ENCODE measurements around the gene SRPK1.

DNA sequence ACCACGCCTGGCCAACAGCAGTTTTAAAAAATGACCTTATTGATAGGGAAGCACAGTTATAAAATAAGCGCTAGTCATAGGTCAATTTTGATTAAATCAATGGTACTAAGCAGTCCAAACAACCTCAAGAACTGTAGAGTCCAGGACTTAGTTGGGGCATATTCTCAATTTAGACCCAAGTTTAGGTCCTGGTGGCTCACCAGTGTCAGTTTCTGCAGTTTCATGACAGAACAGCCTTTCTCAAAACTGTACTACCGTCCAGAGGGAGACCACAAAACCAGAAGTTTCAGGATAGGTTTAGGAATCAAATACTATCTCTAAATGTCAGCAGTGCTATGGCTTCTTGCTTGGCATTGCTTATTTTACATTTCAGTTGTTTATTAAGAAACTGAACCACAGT is 76.6 kb downstream of the SRPK1 start:
- TF ChIP-seq CBFB (IDR thresholded peaks at IDR 0.05; ENCODE audit: low read depth) (no peak), EP300 (IDR thresholded peaks at IDR 0.05; ENCODE audit: borderline replicate concordance in 1 of 2, control insufficient read depth in 1 of 2, low read depth in 2 of 2, low read length in 2 of 2) (no peak), EGR1 (IDR thresholded peaks at IDR 0.05; ENCODE audit: borderline replicate concordance in 1 of 2, low read depth in 2 of 2, low read length in 2 of 2) (no peak), POLR2A (IDR thresholded peaks at IDR 0.05; ENCODE audit: low read depth, low read length) (no peak), NBN (IDR thresholded peaks at IDR 0.05) (no peak)
- TF ChIP-seq, protein P1, sequence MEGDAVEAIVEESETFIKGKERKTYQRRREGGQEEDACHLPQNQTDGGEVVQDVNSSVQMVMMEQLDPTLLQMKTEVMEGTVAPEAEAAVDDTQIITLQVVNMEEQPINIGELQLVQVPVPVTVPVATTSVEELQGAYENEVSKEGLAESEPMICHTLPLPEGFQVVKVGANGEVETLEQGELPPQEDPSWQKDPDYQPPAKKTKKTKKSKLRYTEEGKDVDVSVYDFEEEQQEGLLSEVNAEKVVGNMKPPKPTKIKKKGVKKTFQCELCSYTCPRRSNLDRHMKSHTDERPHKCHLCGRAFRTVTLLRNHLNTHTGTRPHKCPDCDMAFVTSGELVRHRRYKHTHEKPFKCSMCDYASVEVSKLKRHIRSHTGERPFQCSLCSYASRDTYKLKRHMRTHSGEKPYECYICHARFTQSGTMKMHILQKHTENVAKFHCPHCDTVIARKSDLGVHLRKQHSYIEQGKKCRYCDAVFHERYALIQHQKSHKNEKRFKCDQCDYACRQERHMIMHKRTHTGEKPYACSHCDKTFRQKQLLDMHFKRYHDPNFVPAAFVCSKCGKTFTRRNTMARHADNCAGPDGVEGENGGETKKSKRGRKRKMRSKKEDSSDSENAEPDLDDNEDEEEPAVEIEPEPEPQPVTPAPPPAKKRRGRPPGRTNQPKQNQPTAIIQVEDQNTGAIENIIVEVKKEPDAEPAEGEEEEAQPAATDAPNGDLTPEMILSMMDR (IDR thresholded peaks at IDR 0.05 in 2 of 3, conservative IDR thresholded peaks at IDR 0.05 in 1 of 3; ENCODE audit: control insufficient read depth in 2 of 3, extremely low read depth in 1 of 3, insufficient read depth in 1 of 3, low read depth in 3 of 3, low read length in 3 of 3): no peak
